Calu3 (cell line): Measurements from ENCODE around the gene WNT6. TPM values are rescaled to one million over a fixed set of nuclear protein-coding genes. Genes with fewer than 3 reads are reported as not detected.

Source experiments
- BruUV-seq: library from RNA; stranded (reverse); fragments of 400-500 nt; replicated peaks from 2 replicates; lab custom pipeline; 2021; lab: Mats Ljungman, UMichigan
- CTCF ChIA-PET: fragments of 300-600 bp; sonication (Branson Sonifier 250); formaldehyde crosslinking; loops from one replicate; lab custom pipeline; 2022; ENCODE audit warnings: antibody characterized with exemption; lab: Charles Lee
- DNase-seq: peaks from one replicate; pipeline ENCODE4 v3.0.0; 2022
- H3K27ac Mint-ChIP-seq: one replicate; pipeline ENCODE4 v1.8.0; 2022; ENCODE audit warnings: mixed read lengths; ENCODE audit not compliant: unreplicated experiment
- H3K27me3 Mint-ChIP-seq: one replicate; pipeline ENCODE4 v1.8.0; 2022; ENCODE audit warnings: mixed read lengths; ENCODE audit not compliant: unreplicated experiment
- H3K36me3 Mint-ChIP-seq: one replicate; pipeline ENCODE4 v1.8.0; 2022; ENCODE audit warnings: mild to moderate bottlenecking, moderate library complexity, mixed read lengths; ENCODE audit not compliant: insufficient read depth, unreplicated experiment
- H3K4me1 Mint-ChIP-seq: one replicate; pipeline ENCODE4 v1.8.0; 2022; ENCODE audit warnings: mild to moderate bottlenecking, low read depth, mixed read lengths; ENCODE audit not compliant: unreplicated experiment
- H3K4me3 Mint-ChIP-seq: one replicate; pipeline ENCODE4 v1.8.0; 2022; ENCODE audit warnings: mild to moderate bottlenecking, low read depth, moderate library complexity, mixed read lengths; ENCODE audit not compliant: unreplicated experiment
- H3K9me3 Mint-ChIP-seq: one replicate; pipeline ENCODE4 v1.8.0; 2022; ENCODE audit warnings: low read depth, mixed read lengths; ENCODE audit not compliant: unreplicated experiment
- intact Hi-C: fragments of 100-400 bp; cut with micrococcal nuclease; formaldehyde crosslinking; loops from one replicate; pipeline ENCODE4 v1.10.0; 2022; ENCODE audit not compliant: unreplicated experiment
- total RNA-seq: library from RNA; stranded (reverse); gene quantifications from 2 replicates; pipeline ENCODE4 v1.2.3, GENCODE V29; 2022
- TF ChIP-seq, protein P1 (sequence below): fragments of 200-600 bp; IDR thresholded peaks from one replicate; pipeline ENCODE4 v1.8.0; 2022; ENCODE audit warnings: antibody characterized with exemption; ENCODE audit not compliant: unreplicated experiment

Gene WNT6
- total RNA-seq, 1 experiment from 2014 or later, result not detected

DNA sequence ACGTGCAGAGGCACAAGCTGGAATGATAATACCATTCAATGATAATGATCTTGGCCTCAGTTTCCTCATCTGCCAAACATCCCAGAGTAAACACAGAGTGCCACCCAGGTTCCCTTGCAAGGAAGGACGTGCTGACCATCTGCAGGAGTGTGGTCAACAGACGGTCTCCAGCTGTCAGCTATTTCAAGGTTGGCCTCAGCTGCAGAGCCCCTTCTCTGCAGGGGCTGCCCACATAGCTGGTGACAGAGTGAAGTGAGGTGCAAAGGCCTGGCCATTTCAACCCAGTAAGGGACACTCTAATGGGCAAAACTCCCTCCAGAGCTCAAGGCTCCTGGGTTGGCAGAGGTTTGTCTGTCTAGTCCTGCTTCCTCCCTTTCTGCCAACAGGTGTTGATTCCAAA, 8.3 kb upstream of the WNT6 start:
- no peaks in the 10 kb centered on the region for H3K36me3 Mint-ChIP-seq
- no TSS peak for BruUV-seq
- H3K27ac Mint-ChIP-seq, result no peak overlapping the region
- no peak for DNase-seq
- no peaks in the 10 kb centered on the region for H3K9me3 Mint-ChIP-seq
- H3K27me3 Mint-ChIP-seq, result peaks cover 34% of the 10 kb centered on the region
- peaks cover 24% of the 10 kb centered on the region for H3K4me1 Mint-ChIP-seq
- no peak overlapping the region for H3K4me3 Mint-ChIP-seq
- TF ChIP-seq, protein P1, sequence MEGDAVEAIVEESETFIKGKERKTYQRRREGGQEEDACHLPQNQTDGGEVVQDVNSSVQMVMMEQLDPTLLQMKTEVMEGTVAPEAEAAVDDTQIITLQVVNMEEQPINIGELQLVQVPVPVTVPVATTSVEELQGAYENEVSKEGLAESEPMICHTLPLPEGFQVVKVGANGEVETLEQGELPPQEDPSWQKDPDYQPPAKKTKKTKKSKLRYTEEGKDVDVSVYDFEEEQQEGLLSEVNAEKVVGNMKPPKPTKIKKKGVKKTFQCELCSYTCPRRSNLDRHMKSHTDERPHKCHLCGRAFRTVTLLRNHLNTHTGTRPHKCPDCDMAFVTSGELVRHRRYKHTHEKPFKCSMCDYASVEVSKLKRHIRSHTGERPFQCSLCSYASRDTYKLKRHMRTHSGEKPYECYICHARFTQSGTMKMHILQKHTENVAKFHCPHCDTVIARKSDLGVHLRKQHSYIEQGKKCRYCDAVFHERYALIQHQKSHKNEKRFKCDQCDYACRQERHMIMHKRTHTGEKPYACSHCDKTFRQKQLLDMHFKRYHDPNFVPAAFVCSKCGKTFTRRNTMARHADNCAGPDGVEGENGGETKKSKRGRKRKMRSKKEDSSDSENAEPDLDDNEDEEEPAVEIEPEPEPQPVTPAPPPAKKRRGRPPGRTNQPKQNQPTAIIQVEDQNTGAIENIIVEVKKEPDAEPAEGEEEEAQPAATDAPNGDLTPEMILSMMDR, result no peak
- CTCF ChIA-PET, result interaction anchor here (0.7 to 1.3 kb wide), 2 partner anchors 12 to 18 kb away, joined by 3 read pairs; no protein-coding TSS in a partner anchor
- intact Hi-C loops, result loop anchor here (10.0 kb wide), 1 partner anchor 134 kb away; the partner anchor contains the start of gene FEV

DNA sequence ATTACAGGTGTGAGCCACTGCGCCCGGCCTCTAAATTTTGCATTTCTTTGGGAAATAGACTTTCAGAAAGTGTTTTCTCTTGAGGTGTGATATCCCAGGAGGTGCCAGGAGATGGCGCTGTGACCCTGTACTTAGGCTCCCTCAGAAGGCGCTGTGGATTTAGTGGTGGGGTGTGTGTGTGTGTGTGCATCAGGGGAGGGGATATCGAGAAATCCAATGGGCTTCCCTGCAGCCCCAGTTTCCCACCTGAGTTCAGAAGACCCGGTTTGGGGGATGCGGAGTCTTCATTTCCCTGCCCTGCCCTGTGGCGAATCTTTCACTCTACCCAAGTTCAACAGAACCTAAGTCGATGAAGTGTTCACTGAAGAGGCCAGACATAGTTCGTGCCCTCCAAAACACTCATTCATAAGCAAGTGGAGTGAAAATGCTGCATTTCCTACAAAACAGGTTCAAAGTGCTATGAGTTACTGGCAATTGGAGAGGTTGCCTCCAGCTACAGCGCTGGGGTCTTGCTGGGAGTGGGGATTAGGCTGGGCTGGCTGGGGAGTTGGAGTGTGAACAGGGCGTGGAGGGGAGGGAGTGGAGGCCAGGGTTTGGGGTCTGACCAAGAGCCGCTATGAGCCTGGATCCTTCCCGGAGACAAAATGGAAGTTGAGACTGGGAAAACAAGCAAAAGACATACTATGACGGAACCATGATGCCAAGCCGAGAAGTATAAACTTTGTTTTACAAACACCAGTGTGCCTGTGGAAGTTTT, 6.5 kb upstream of the WNT6 start:
- H3K27ac Mint-ChIP-seq, result no peak overlapping the region
- no peak overlapping the region for H3K4me3 Mint-ChIP-seq
- intact Hi-C loops, result loop anchor here (10.0 kb wide), 1 partner anchor 132 kb away; the partner anchor contains the start of gene FEV
- H3K4me1 Mint-ChIP-seq, result peaks cover 24% of the 10 kb centered on the region
- H3K27me3 Mint-ChIP-seq, result peaks cover 52% of the 10 kb centered on the region
- DNase-seq, result peak; percentile 72
- CTCF ChIA-PET, result interaction anchor here (0.9 kb wide), 1 partner anchor 149 kb away, joined by 3 read pairs; no protein-coding TSS in a partner anchor
- BruUV-seq, result no TSS peak
- H3K36me3 Mint-ChIP-seq, result no peaks in the 10 kb centered on the region
- no peaks in the 10 kb centered on the region for H3K9me3 Mint-ChIP-seq
- TF ChIP-seq, protein P1, result peak; percentile 86

DNA sequence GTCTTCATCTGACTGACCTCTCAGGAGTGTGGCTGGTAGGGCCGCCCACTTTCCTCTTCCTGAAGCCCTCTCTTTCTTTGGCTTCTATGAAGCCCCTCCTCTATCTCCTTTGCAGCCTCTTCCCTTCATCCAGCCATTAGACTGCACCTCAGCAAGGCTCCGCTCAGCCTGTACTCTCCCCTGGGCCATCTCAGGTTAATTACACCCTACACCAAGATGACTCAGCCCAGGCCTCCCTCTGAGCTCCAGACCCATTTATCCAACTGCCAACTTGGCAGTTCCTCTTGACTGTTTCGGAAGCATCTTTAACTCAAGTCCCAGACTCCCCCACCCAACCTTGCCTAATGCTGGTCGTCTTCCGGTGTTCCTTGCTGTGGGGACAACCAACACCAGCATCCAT, 5.8 kb upstream of the WNT6 start:
- Mint-ChIP-seq H3K36me3 (no peaks in the 10 kb centered on the region), H3K9me3 (no peaks in the 10 kb centered on the region), H3K4me1 (peaks cover 24% of the 10 kb centered on the region), H3K27ac (no peak overlapping the region), H3K27me3 (peaks cover 59% of the 10 kb centered on the region), H3K4me3 (no peak overlapping the region)
- intact Hi-C loops, result loop anchor here (10.0 kb wide), 1 partner anchor 131 kb away; the partner anchor contains the start of gene FEV
- no TSS peak for BruUV-seq
- CTCF ChIA-PET, result interaction anchor here (0.9 kb wide), 1 partner anchor 149 kb away, joined by 3 read pairs; no protein-coding TSS in a partner anchor
- no peak for DNase-seq
- TF ChIP-seq, protein P1, result no peak

DNA sequence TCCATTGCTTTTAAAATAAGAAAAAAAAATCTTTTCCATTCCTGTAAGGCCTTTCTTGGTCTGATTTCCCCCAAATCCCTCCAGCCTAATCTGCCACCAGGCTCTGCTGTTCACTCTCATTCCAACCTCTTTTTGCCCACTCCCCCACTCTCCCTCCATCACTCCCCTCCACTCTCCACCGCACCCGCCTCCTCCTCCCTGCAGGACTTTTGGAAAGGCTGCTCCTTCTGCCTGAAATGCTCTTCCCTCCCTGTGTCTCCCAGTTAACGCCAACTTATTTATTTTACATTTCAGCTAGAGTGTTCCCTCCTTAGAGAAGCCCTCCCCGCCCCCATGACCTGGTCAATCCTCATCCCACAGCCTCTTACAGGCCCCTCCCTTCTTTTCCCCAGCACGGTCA, 4.7 kb upstream of the WNT6 start:
- TF ChIP-seq, protein P1, result no peak
- Mint-ChIP-seq H3K27me3 (peaks cover 70% of the 10 kb centered on the region), H3K27ac (no peak overlapping the region), H3K36me3 (no peaks in the 10 kb centered on the region), H3K9me3 (no peaks in the 10 kb centered on the region), H3K4me1 (peaks cover 21% of the 10 kb centered on the region), H3K4me3 (no peak overlapping the region)
- no TSS peak for BruUV-seq
- no peak for DNase-seq
- intact Hi-C loops, result loop anchor here (10.0 kb wide), 1 partner anchor 130 kb away; the partner anchor contains the start of gene FEV
- CTCF ChIA-PET, result interaction anchor here (0.6 kb wide), 1 partner anchor 91 kb away, joined by 8 read pairs; no protein-coding TSS in a partner anchor
